CMK (cell line): ENCODE data around the gene ENKD1.

ENCODE experiments used
- DNase-seq: peaks from one replicate; pipeline ENCODE4 v3.0.0-alpha.2; 2010; ENCODE audit warnings: low read depth

Gene ENKD1

GRCh38 chr16:67678354-67679023 is 11.9 kb upstream of the ENKD1 start:
- no peak for DNase-seq

GRCh38 chr16:67677712-67678111 is 11.2 kb upstream of the ENKD1 start:
- no peak for DNase-seq

- DNase-seq, result no peak
Observed at GRCh38 chr16:67676939-67677338, 10.4 kb upstream of the ENKD1 start.

- no peak for DNase-seq
Observed at GRCh38 chr16:67676516-67676915, 10.0 kb upstream of the ENKD1 start.

GRCh38 chr16:67675999-67676398 is 9.4 kb upstream of the ENKD1 start:
- no peak for DNase-seq

- DNase-seq, result no peak
Observed at GRCh38 chr16:67675579-67675935, 9.0 kb upstream of the ENKD1 start.

- DNase-seq, result no peak
Observed at GRCh38 chr16:67674851-67675578, 8.5 kb upstream of the ENKD1 start.

GRCh38 chr16:67673712-67674580 is 7.4 kb upstream of the ENKD1 start:
- no peak for DNase-seq

GRCh38 chr16:67672739-67673662 is 6.5 kb upstream of the ENKD1 start:
- no peak for DNase-seq

- DNase-seq, result no peak
Observed at GRCh38 chr16:67672306-67672705, 5.8 kb upstream of the ENKD1 start.

- DNase-seq, result no peak
Observed at GRCh38 chr16:67669499-67670101, 3.0 kb upstream of the ENKD1 start.

GRCh38 chr16:67668495-67669157 is 2.1 kb upstream of the ENKD1 start:
- no peak for DNase-seq

- DNase-seq, result peak; percentile 86
Observed at GRCh38 chr16:67667817-67668494, 1.4 kb upstream of the ENKD1 start.

GRCh38 chr16:67667453-67667816 is 885 bp upstream of the ENKD1 start:
- no peak for DNase-seq

- DNase-seq, result no peak
Observed at GRCh38 chr16:67666032-67666551, 458 bp downstream of the ENKD1 start.

GRCh38 chr16:67665598-67665997 is 952 bp downstream of the ENKD1 start:
- no peak for DNase-seq

- no peak for DNase-seq
Observed at GRCh38 chr16:67664871-67665270, 1.7 kb downstream of the ENKD1 start.

- DNase-seq, result no peak
Observed at GRCh38 chr16:67664258-67664657, 2.3 kb downstream of the ENKD1 start.

GRCh38 chr16:67663877-67664222 is 2.7 kb downstream of the ENKD1 start:
- DNase-seq, result no peak
